Measurements from ENCODE around the gene EPHX1.

- no peak for TF ChIP-seq EZH2phosphoT487 (IDR thresholded peaks at IDR 0.05; ENCODE audit: insufficient read depth, low read depth)
- TF ChIP-seq EZH2 (IDR thresholded peaks at IDR 0.05; ENCODE audit: insufficient read depth, poor library complexity, severe bottlenecking), result no peak
These were observed 13.9 kb downstream of the EPHX1 start for GRCh38 chr1:225823811-225824261.
